Panc1 (cell line): Measurements from ENCODE around the gene SRBD1. TPM values are rescaled to one million over a fixed set of nuclear protein-coding genes. Genes with fewer than 3 reads are reported as not detected.
A peak's percentile ranks its signal among the peaks of the same experiment; 100 is the strongest.

Experiments
- ATAC-seq: fragments of 200-7000 bp; cut with Tn5 transposase; 2 replicates; pipeline ENCODE4 v1.9.1; 2020; ENCODE audit warnings: mild to moderate bottlenecking, moderate library complexity
- BruUV-seq: library from RNA; stranded (reverse); fragments of 400-500 nt; replicated peaks from 2 replicates; lab custom pipeline; 2021; lab: Mats Ljungman, UMichigan
- CTCF ChIA-PET: fragments of 300-600 bp; sonication (Branson Sonifier 250); formaldehyde crosslinking; loops from one replicate; lab custom pipeline; 2022; ENCODE audit warnings: antibody characterized with exemption; lab: Charles Lee
- POLR2A ChIA-PET: fragments of 300-600 bp; sonication (Branson Sonifier 250); formaldehyde crosslinking; loops from one replicate; lab custom pipeline; 2022; ENCODE audit warnings: antibody characterized with exemption; lab: Charles Lee
- DNase-seq: peaks from one replicate; pipeline ENCODE4 v3.0.0-alpha.2; 2010; ENCODE audit warnings: low read depth, low spot score
- H3K27ac ChIP-seq: 2 replicates; pipeline ENCODE4 v1.5.1; 2011; ENCODE audit warnings: mild to moderate bottlenecking, low read length, inconsistent platforms
- H3K27me3 ChIP-seq: fragments of 200-500 bp; sonication (Bioruptor generic); 2 replicates; pipeline ENCODE4 v1.6.0; 2014; ENCODE audit warnings: low read length, inconsistent platforms; ENCODE audit not compliant: control insufficient read depth, insufficient read depth
- H3K36me3 ChIP-seq: fragments of 200-500 bp; sonication (Bioruptor generic); 2 replicates; pipeline ENCODE4 v1.5.1; 2014; ENCODE audit warnings: inconsistent platforms, mild to moderate bottlenecking, low read length, moderate library complexity; ENCODE audit not compliant: control insufficient read depth, insufficient read depth
- H3K4me1 ChIP-seq: 2 replicates; pipeline ENCODE4 v1.5.1; 2011; ENCODE audit warnings: inconsistent platforms, mild to moderate bottlenecking, low read length, moderate library complexity; ENCODE audit not compliant: control insufficient read depth, insufficient read depth
- H3K4me3 ChIP-seq, 2 experiments: 2 replicates each; pipeline ENCODE4 v1.5.1; 2011 to 2012; ENCODE audit warnings: low read depth in 2 of 2, low read length in 2 of 2, mild to moderate bottlenecking in 2 of 2, inconsistent platforms in 1 of 2, moderate library complexity in 1 of 2
- H3K9me3 ChIP-seq: fragments of 200-500 bp; sonication (Bioruptor generic); 2 replicates; pipeline ENCODE4 v1.5.1; 2014; ENCODE audit warnings: low read depth, mild to moderate bottlenecking, inconsistent platforms, low read length, moderate library complexity; ENCODE audit not compliant: control insufficient read depth, insufficient read depth
- POLR2AphosphoS5 ChIP-seq: IDR thresholded peaks from 2 replicates; pipeline ENCODE4 v1.6.1; 2012; ENCODE audit warnings: mild to moderate bottlenecking, low read depth, low read length, moderate library complexity
- SIN3A ChIP-seq: IDR thresholded peaks from 2 replicates; pipeline ENCODE4 v1.6.1; 2012; ENCODE audit warnings: low read depth, mild to moderate bottlenecking, low read length, moderate library complexity, borderline replicate concordance; ENCODE audit not compliant: insufficient read depth
- TCF7L2 ChIP-seq: IDR thresholded peaks from 2 replicates; pipeline ENCODE4 v1.6.1; 2011; ENCODE audit warnings: mild to moderate bottlenecking, low read depth, low read length, inconsistent platforms
- in situ Hi-C: cut with HindIII; loops from 2 replicates; pipeline ENCODE4 v1.10.0; 2016; ENCODE audit warnings: low sequenced_read_pairs, low pct_unique_long_range_greater_than_20kb
- intact Hi-C: fragments of 100-400 bp; cut with micrococcal nuclease; formaldehyde crosslinking; loops from one replicate; pipeline ENCODE4 v1.10.0; 2022; ENCODE audit not compliant: unreplicated experiment
- total RNA-seq: library from RNA; stranded (reverse); gene quantifications from one replicate; pipeline ENCODE4 v1.2.1, GENCODE V29; 2021; ENCODE audit not compliant: unreplicated experiment
- TF ChIP-seq, protein P1 (sequence below): fragments of 450-650 bp; IDR thresholded peaks from 2 replicates; pipeline ENCODE4 v1.5.1; 2017; ENCODE audit warnings: mild to moderate bottlenecking
- TF ChIP-seq, protein P2 (sequence below), 2 experiments: IDR thresholded peaks; 2 replicates each; pipeline ENCODE4 v1.6.1; 2011 to 2012; ENCODE audit warnings: low read depth in 2 of 2, control low read depth in 1 of 2, low read length in 1 of 2, mild to moderate bottlenecking in 1 of 2, moderate library complexity in 1 of 2; ENCODE audit not compliant: insufficient read depth in 1 of 2

Gene SRBD1
- total RNA-seq, 1 experiment from 2014 or later = 9.7 TPM

DNA sequence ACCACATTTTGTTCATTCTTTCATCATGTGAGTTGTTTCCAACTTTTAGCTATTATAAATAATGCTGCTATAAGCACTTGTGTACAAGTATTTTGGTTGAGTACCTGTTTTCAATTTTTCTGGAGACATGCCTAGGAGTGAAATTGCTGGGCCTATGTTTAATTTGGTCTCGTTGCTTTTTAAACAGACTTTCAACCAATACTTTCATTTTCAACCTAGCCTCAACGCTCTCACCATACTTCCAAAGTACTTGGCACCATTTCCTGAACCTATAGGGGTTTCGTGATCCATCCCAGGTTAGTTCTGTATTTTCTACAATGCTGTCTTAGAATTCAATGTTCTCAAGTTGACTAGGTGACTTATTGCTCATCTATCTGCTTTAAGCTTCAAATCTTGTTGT lies 126.1 kb downstream of the SRBD1 start:
- Histone ChIP-seq H3K27me3 (no peaks in the 10 kb centered on the region), H3K4me1 (no peaks in the 10 kb centered on the region), H3K36me3 (no peaks in the 10 kb centered on the region), H3K9me3 (no peaks in the 10 kb centered on the region), H3K27ac (no peak overlapping the region), H3K4me3 (no peak overlapping the region)
- TF ChIP-seq POLR2AphosphoS5 (no peak), TCF7L2 (no peak), SIN3A (no peak)
- TF ChIP-seq, protein P1, sequence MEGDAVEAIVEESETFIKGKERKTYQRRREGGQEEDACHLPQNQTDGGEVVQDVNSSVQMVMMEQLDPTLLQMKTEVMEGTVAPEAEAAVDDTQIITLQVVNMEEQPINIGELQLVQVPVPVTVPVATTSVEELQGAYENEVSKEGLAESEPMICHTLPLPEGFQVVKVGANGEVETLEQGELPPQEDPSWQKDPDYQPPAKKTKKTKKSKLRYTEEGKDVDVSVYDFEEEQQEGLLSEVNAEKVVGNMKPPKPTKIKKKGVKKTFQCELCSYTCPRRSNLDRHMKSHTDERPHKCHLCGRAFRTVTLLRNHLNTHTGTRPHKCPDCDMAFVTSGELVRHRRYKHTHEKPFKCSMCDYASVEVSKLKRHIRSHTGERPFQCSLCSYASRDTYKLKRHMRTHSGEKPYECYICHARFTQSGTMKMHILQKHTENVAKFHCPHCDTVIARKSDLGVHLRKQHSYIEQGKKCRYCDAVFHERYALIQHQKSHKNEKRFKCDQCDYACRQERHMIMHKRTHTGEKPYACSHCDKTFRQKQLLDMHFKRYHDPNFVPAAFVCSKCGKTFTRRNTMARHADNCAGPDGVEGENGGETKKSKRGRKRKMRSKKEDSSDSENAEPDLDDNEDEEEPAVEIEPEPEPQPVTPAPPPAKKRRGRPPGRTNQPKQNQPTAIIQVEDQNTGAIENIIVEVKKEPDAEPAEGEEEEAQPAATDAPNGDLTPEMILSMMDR = no peak
- TF ChIP-seq, protein P2, sequence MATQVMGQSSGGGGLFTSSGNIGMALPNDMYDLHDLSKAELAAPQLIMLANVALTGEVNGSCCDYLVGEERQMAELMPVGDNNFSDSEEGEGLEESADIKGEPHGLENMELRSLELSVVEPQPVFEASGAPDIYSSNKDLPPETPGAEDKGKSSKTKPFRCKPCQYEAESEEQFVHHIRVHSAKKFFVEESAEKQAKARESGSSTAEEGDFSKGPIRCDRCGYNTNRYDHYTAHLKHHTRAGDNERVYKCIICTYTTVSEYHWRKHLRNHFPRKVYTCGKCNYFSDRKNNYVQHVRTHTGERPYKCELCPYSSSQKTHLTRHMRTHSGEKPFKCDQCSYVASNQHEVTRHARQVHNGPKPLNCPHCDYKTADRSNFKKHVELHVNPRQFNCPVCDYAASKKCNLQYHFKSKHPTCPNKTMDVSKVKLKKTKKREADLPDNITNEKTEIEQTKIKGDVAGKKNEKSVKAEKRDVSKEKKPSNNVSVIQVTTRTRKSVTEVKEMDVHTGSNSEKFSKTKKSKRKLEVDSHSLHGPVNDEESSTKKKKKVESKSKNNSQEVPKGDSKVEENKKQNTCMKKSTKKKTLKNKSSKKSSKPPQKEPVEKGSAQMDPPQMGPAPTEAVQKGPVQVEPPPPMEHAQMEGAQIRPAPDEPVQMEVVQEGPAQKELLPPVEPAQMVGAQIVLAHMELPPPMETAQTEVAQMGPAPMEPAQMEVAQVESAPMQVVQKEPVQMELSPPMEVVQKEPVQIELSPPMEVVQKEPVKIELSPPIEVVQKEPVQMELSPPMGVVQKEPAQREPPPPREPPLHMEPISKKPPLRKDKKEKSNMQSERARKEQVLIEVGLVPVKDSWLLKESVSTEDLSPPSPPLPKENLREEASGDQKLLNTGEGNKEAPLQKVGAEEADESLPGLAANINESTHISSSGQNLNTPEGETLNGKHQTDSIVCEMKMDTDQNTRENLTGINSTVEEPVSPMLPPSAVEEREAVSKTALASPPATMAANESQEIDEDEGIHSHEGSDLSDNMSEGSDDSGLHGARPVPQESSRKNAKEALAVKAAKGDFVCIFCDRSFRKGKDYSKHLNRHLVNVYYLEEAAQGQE (IDR thresholded peaks at IDR 0.05; ENCODE audit: insufficient read depth in 1 of 2, low read depth in 2 of 2, low read length in 1 of 2) = no peak
- CTCF ChIA-PET = no interaction called here
- no peak for ATAC-seq
- BruUV-seq = no TSS peak
- intact Hi-C loops (no loop called here), in situ Hi-C loops (no loop called here)
- POLR2A ChIA-PET = no interaction called here
- no peak for DNase-seq

DNA sequence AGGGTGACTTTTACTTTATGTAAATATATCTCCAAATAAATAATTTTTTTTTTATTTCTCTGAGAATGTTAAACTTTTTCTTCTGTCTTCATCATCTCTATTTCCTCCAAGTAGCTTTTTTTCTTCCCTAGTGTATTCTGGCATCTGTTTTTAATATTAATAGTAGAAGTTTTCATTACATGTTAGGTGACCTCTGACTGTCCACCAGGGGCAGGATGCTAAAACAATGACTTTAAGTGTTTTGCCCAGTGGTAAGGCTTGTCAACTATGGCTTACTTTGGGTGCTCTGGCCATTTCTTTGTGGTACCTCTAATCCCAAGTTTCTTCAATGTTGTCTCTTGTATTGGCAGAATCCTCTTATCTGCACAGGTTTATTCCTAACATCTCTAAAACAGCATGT lies 127.1 kb downstream of the SRBD1 start:
- no TSS peak for BruUV-seq
- ATAC-seq = no peak
- Histone ChIP-seq H3K4me3 (no peak overlapping the region), H3K9me3 (no peaks in the 10 kb centered on the region), H3K36me3 (no peaks in the 10 kb centered on the region), H3K27me3 (no peaks in the 10 kb centered on the region), H3K4me1 (no peaks in the 10 kb centered on the region), H3K27ac (no peak overlapping the region)
- intact Hi-C loops (no loop called here), in situ Hi-C loops (no loop called here)
- no peak for TF ChIP-seq TCF7L2
- TF ChIP-seq, protein P1 = peak; percentile 48; the same call in 1 of the 2 replicates
- TF ChIP-seq, protein P2 (IDR thresholded peaks at IDR 0.05; ENCODE audit: insufficient read depth in 1 of 2, low read depth in 2 of 2, low read length in 1 of 2) = no peak
- ChIA-PET CTCF (interaction anchor here (0.6 to 0.7 kb wide), 2 partner anchors 43 to 1326 kb away, joined by 3 read pairs; no protein-coding TSS in a partner anchor), POLR2A (no interaction called here)
- DNase-seq = no peak
